Measurements from ENCODE around the gene TPCN2. TPM values are rescaled to one million over a fixed set of nuclear protein-coding genes. Genes with fewer than 3 reads are reported as not detected.

Gene TPCN2
- total RNA-seq, 1 donor from 2014 or later, result 4.5 TPM

DNA sequence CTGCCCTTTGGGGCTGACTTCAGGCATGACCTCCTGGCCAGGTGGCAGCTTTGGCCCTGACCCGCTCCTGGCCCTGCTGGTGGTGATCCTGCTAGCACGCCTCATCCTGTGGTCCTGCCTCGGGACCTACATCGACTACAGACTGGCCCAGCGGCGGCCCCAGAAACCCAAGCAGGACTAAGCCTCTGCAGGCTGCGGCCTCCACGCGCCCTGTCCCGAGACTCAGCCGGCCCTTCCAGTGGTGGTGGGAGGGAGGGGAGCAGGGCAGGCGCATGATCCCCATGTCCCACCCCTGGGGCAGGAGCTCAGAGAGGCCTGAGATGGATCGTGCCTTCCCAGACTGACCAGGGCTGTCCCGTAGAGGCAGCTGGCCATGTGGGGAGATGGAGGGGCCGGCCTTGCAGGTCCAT is 109.1 kb downstream of the TPCN2 start:
- peaks cover 2% of the 10 kb centered on the region for H3K27me3 ChIP-seq (ENCODE audit: control insufficient read depth, insufficient read depth, low read length)
- H3K4me3 ChIP-seq (ENCODE audit: low read depth, low read length), result no peak overlapping the region
- FAIRE-seq (no peak), DNase-seq (ENCODE audit: low read depth) (no peak)
- no peak for TF ChIP-seq CTCF (IDR thresholded peaks at IDR 0.05; ENCODE audit: insufficient read depth, low read length, severe bottlenecking)
- H3K36me3 ChIP-seq (ENCODE audit: control insufficient read depth, insufficient read depth, low read length), result no peaks in the 10 kb centered on the region

DNA sequence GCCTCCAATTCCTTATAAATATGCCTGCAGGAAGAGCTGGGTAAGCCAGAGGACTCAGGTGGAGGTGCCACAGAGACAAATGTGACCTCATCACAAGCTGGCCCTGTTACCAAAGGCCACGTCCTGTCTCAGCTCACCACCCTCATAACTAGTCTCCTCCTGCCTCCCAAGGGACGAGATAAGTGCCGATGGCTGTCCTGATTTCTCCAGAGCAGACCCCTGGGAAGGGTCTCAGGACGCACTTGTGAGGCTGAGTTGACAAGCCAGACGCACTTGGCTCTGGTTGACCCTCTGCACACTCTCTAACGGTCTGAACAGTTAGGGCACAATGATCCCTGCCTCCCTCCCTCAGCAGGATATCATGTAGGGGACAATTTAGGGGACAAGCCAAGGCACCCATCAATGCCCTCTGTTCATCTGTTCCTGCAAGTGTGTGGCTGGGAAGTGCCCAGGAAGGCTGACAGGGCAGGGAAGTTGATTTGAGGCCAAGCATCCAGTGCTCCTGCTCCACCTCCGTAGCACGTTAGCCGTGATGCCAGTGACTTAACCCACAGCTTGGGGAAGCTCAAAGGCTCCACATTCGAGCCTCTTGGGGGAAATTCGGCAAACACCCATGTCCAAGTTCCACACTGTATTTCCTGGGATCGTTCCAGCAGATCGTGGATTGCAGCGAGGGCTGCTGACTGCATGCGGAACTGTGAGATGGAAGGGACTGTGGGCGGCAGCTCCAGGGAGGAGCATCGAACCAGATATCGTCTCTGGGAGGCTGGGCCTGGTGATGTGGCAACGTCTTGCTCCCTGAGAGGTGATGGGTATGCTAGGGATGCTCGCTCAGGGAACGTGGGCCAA is 109.8 kb downstream of the TPCN2 start:
- no peak for TF ChIP-seq CTCF (IDR thresholded peaks at IDR 0.05; ENCODE audit: insufficient read depth, low read length, severe bottlenecking)
- Histone ChIP-seq H3K4me3 (ENCODE audit: low read depth, low read length) (no peak overlapping the region), H3K27me3 (ENCODE audit: control insufficient read depth, insufficient read depth, low read length) (peaks cover 2% of the 10 kb centered on the region), H3K36me3 (ENCODE audit: control insufficient read depth, insufficient read depth, low read length) (no peaks in the 10 kb centered on the region)
- no peak for DNase-seq (ENCODE audit: low read depth)
- FAIRE-seq, result no peak

GRCh38 chr11:69159150-69159852 is 110.6 kb downstream of the TPCN2 start:
- Histone ChIP-seq H3K4me3 (ENCODE audit: low read depth, low read length) (no peak overlapping the region), H3K27me3 (ENCODE audit: control insufficient read depth, insufficient read depth, low read length) (peaks cover 2% of the 10 kb centered on the region), H3K36me3 (ENCODE audit: control insufficient read depth, insufficient read depth, low read length) (no peaks in the 10 kb centered on the region)
- FAIRE-seq (no peak), DNase-seq (ENCODE audit: low read depth) (no peak)
- TF ChIP-seq CTCF (IDR thresholded peaks at IDR 0.05; ENCODE audit: insufficient read depth, low read length, severe bottlenecking), result no peak

DNA sequence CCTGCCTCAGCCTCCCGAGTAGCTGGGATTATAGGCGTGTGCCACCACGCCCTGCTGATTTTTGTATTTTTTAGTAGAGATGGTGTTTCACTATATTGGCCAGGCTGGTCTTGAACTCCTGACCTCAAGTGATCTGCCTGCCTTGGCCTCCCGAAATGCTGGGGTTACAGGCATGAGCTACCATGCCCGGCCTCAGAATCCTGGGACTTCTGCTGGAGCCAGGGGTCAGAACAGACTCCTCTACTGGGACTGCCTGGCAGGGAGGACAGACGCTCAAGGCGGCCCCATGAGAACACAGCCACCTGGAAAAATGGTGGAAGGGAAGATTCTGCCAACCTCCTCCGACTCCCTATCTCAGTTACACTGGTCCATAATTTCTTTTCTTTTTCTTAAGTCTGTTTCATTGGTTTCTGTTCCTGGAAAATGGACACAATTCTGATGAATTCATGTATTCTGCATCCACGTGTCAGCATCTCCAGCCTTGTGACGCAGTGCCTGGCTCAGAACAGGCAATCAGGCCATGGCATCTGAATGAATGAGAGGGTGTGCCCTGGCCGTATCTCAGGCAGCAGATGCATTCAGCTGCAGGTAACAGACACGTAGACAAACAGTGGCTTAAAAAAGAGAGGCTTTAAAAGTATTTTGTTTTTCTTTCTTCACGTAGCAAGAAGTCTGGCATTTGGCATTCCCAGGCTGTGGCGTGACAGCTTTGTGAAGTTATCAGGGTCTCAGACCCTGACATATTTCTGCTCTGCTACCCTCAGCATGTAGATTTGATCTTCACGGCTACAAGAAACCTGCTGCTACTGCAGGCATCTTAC is 111.8 kb downstream of the TPCN2 start:
- Histone ChIP-seq H3K4me3 (ENCODE audit: low read depth, low read length) (no peak overlapping the region), H3K27me3 (ENCODE audit: control insufficient read depth, insufficient read depth, low read length) (peaks cover 4% of the 10 kb centered on the region), H3K36me3 (ENCODE audit: control insufficient read depth, insufficient read depth, low read length) (no peaks in the 10 kb centered on the region)
- FAIRE-seq (no peak), DNase-seq (ENCODE audit: low read depth) (no peak)
- TF ChIP-seq CTCF (IDR thresholded peaks at IDR 0.05; ENCODE audit: insufficient read depth, low read length, severe bottlenecking), result no peak

GRCh38 chr11:69161117-69161407 is 112.3 kb downstream of the TPCN2 start:
- Histone ChIP-seq H3K36me3 (ENCODE audit: control insufficient read depth, insufficient read depth, low read length) (no peaks in the 10 kb centered on the region), H3K27me3 (ENCODE audit: control insufficient read depth, insufficient read depth, low read length) (peaks cover 4% of the 10 kb centered on the region), H3K4me3 (ENCODE audit: low read depth, low read length) (no peak overlapping the region)
- no peak for FAIRE-seq
- no peak for TF ChIP-seq CTCF (IDR thresholded peaks at IDR 0.05; ENCODE audit: insufficient read depth, low read length, severe bottlenecking)
- DNase-seq (ENCODE audit: low read depth), result no peak

Measured in bronchial epithelial cell (primary cell).